H7 (cell line): ENCODE results near the gene DDX31. TPM values are rescaled to one million over a fixed set of nuclear protein-coding genes. Genes with fewer than 3 reads are reported as not detected.

Experiments used
- DNase-seq: peaks from one replicate; pipeline ENCODE4 v3.0.0; 2012
- H3K27me3 ChIP-seq: 2 replicates; pipeline ENCODE4 v1.6.0; 2011; ENCODE audit warnings: mild to moderate bottlenecking, low read length; ENCODE audit not compliant: control insufficient read depth, insufficient read depth
- H3K36me3 ChIP-seq: replicated peaks from 2 replicates; pipeline ENCODE4 v1.5.1; 2011; ENCODE audit warnings: low read length; ENCODE audit not compliant: control insufficient read depth, insufficient read depth
- H3K4me3 ChIP-seq: 2 replicates; pipeline ENCODE4 v1.5.1; 2011; ENCODE audit warnings: low read depth, mild to moderate bottlenecking, control low read depth, low read length, moderate library complexity; ENCODE audit not compliant: insufficient read depth
- total RNA-seq: library from RNA; depleted of rRNA; stranded (reverse); fragments of >200 nt; shearing (Covaris generic); gene quantifications from 2 replicates; pipeline ENCODE4 v1.2.3, GENCODE V29; 2014

DDX31 gene
- total RNA-seq, 1 experiment from 2014 or later: 28.9 TPM

DNA sequence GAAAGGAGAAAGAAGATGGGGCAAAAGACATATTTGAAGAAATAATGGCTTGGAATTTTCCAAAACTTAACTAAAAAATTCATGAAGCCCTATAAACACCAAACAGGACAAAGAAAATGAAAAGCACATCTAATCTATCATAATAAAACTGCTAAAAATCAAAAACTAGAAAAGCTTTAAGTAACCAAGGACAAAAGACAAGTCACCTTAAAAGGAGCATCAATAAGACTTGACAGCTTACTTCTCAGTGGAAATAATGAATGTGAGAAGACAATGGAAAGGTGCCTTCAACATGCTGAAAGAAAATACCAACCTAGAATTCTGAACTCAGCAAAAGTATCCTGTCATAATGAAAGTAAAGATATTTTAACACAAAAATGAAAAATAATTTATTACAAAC is 27.4 kb upstream of the DDX31 start:
- no peak for DNase-seq
- H3K36me3 ChIP-seq: no peaks in the 10 kb centered on the region
- no peaks in the 10 kb centered on the region for H3K27me3 ChIP-seq
- H3K4me3 ChIP-seq: no peak overlapping the region

- H3K27me3 ChIP-seq: no peaks in the 10 kb centered on the region
- peaks cover 6% of the 10 kb centered on the region for H3K36me3 ChIP-seq
- no peak overlapping the region for H3K4me3 ChIP-seq
- DNase-seq: peak; percentile 45
Observed at GRCh38 chr9:132694144-132694543, 24.4 kb upstream of the DDX31 start.

DNA sequence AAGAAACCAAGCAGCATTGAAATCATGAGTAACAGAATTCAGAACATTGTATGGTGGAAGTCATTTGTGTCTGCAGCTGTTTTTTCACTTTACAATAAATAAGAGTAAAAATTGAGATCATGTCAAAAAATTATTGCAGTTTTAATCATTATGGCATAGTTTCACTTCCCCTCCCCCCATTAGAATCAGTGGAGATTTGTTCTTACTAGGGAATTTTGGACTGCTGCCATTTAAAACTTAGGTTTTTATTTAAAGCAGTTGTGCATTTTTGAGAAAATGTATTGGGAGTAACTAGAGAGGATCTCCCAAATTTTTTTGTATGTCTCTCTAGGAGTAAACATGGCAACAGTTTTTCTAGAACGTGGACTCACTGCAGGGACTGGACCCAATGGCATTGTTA is 20.9 kb upstream of the DDX31 start:
- Histone ChIP-seq H3K36me3 (peaks cover 23% of the 10 kb centered on the region), H3K4me3 (no peak overlapping the region), H3K27me3 (no peaks in the 10 kb centered on the region)
- DNase-seq: no peak

GRCh38 chr9:132683873-132684272 is 14.1 kb upstream of the DDX31 start:
- no peak for DNase-seq
- Histone ChIP-seq H3K36me3 (peaks cover 37% of the 10 kb centered on the region), H3K27me3 (no peaks in the 10 kb centered on the region), H3K4me3 (no peak overlapping the region)

GRCh38 chr9:132681561-132681960 is 11.8 kb upstream of the DDX31 start:
- Histone ChIP-seq H3K36me3 (peaks cover 36% of the 10 kb centered on the region), H3K4me3 (no peak overlapping the region), H3K27me3 (no peaks in the 10 kb centered on the region)
- DNase-seq: no peak

DNA sequence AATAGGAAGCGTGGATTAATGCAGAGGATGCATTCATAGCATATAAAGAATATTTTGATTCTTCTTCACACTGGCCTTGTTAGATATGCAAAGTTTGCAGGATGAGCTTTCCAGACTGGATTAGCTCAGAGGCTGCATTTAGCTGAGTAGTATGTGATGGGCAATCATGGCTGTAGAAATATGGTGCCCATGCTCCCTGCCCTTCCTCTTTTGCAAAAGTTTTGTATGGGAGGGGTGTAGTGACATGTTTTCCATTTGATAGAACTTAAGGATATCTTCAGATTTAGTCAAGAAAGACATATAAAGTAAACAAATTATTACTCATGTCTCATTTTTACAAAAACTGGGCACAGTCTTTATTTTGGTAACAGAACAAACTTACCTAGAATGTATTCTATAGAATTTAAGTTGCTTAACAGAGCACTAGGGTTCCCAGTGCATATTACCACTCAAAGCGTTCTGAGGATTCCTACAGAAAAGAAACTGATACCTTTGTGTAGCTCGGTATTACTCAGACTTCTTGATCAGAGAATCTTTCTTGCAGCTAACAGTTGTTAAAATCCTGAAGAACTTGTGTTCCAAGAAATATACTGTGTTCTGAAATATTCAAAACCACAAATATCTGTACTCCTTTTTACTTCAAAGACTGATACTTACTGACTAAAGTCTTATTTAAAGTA is 10.3 kb upstream of the DDX31 start:
- no peaks in the 10 kb centered on the region for H3K27me3 ChIP-seq
- peaks cover 30% of the 10 kb centered on the region for H3K36me3 ChIP-seq
- no peak for DNase-seq
- no peak overlapping the region for H3K4me3 ChIP-seq

GRCh38 chr9:132677976-132678375 is 8.2 kb upstream of the DDX31 start:
- H3K36me3 ChIP-seq: peaks cover 21% of the 10 kb centered on the region
- no peak for DNase-seq

DNA sequence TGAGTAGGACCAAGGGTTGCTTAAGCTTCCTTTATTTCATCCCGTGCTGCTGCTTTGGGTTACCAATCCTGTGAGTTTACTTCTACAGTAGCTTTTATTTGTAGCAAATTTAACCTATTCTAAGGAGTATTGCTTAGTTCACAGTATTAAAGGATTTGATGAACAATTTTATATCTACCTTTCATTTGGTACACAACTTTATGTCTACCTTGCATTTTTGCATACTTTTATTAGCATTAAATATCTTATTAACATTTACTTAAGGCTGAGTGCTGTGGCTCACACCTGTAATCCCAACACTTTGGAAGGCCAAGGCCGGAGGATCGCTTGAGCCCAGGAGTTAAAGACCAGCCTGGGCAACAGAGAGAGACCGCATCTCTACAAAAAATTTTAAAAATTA is 4.7 kb upstream of the DDX31 start:
- no peaks in the 10 kb centered on the region for H3K27me3 ChIP-seq
- peaks cover 16% of the 10 kb centered on the region for H3K36me3 ChIP-seq
- no peak for DNase-seq
- no peak overlapping the region for H3K4me3 ChIP-seq

More at GRCh38 chr9:132677976-132678375, 8.2 kb upstream of the DDX31 start:
- H3K4me3 ChIP-seq: no peak overlapping the region
- no peaks in the 10 kb centered on the region for H3K27me3 ChIP-seq

DNA sequence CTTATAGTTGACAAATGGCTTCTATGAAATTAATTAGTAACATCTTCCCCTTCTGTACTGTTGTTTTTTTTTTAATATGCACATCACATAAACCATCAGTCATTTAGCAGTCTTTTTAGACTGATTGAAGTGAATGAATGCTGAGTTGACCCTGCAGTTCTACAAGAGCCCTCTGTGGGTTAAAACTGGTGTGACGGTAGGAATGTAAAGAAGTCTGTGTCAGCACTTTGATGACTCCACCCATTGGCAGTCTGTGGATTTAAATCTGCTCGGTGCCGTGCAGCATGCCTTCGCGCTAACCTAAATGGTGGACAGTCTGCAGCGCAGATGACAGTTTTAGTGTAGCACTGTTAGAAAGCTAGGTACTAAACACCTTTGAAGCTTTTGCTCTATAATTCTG is 3.6 kb upstream of the DDX31 start:
- DNase-seq: peak; percentile 52
- Histone ChIP-seq H3K36me3 (peaks cover 5% of the 10 kb centered on the region), H3K27me3 (no peaks in the 10 kb centered on the region), H3K4me3 (no peak overlapping the region)

DNA sequence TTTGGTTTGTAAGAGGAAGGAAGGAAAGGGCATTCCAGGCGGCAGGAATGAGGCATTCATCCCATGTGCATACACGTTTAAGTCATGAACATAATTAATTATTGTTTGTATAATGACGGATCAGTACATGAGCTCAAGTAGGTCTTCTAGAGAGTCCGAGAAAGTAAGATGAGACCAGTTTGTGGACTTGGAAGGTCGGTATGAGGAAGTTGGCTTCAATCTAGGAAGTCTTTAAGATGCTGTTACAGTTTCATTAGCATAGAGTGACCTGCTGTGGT is 2.6 kb upstream of the DDX31 start:
- Histone ChIP-seq H3K27me3 (no peaks in the 10 kb centered on the region), H3K36me3 (no peaks in the 10 kb centered on the region), H3K4me3 (no peak overlapping the region)
- no peak for DNase-seq

GRCh38 chr9:132671620-132672412 is 2.0 kb upstream of the DDX31 start:
- DNase-seq: no peak
- Histone ChIP-seq H3K27me3 (no peaks in the 10 kb centered on the region), H3K4me3 (peak overlapping the region; percentile 99), H3K36me3 (no peaks in the 10 kb centered on the region)

- H3K36me3 ChIP-seq: no peaks in the 10 kb centered on the region
- peak; percentile 94 for DNase-seq
- peak within 1 kb of the TSS; percentile 99 for H3K4me3 ChIP-seq
- H3K27me3 ChIP-seq: no peaks in the 10 kb centered on the region
Observed at GRCh38 chr9:132670457-132671391, 941 bp upstream of the DDX31 start, which contains the start of gene GTF3C4. Gene GTF3C4 (plus strand): TSS chr9:132670464. CDS start chr9:132670599, 135 bp downstream.

DNA sequence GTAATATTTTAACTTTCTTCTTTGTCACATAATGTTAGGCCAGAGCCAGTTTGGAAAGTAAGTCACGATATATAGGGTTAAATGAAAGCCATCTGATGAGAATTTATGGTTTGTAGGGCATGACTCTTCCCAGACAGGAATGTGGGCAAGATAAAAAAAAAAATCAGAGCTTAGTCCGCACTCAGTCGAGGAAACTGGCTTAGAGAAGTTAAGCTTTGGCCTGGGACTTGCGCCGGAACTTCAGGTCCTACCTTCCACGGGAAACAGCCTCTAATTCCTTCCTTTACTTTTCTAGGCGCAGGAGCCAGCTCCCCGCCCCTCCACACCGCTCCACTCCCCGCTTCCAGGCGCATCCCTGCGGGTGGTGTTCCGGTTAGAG is 475 bp downstream of the DDX31 start:
- DNase-seq: no peak

DNA sequence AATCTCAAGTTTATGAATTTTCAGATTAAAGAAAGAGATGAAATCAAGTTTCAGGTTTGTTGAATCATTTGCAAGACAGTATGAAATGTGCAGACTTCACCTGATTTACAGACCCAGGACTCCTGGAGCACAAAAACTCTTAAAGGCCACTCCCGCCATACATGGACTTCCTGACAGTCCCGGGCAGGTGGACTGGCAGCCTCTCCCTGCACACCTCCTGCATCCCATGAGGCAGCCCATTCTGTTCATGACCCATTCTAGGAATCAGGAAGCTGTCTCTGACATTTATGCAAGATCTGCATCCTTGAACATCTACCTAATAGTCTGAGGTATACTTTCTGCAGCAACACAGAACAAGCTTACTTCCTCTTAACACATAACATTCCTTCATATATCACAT is 5.9 kb downstream of the DDX31 start:
- DNase-seq: no peak
- Histone ChIP-seq H3K27me3 (no peaks in the 10 kb centered on the region), H3K36me3 (peaks cover 7% of the 10 kb centered on the region), H3K4me3 (no peak overlapping the region)

More for the DNA sequence above, 475 bp downstream of the DDX31 start:
- peak overlapping the region; percentile 99 for H3K4me3 ChIP-seq
- no peaks in the 10 kb centered on the region for H3K36me3 ChIP-seq
- no peaks in the 10 kb centered on the region for H3K27me3 ChIP-seq
